T-helper 2 cell treated with Interferon-gamma antibody and Interleukin-4, amounts not matched to agents 100 ng/mL and 5 ng/mL, for 36 hours (primary cell): ENCODE measurements around the gene HM13. TPM values are rescaled to one million over a fixed set of nuclear protein-coding genes. Genes with fewer than 3 reads are reported as not detected.
"Not testable (repeated sequence)": the region's sequence is repeated elsewhere in the genome, so short reads cannot be mapped to it uniquely, and the experiment has no call there.

Experiments
- intact Hi-C: fragments of 100-400 bp; cut with micrococcal nuclease; formaldehyde crosslinking; loops from one replicate; pipeline ENCODE4 v1.15.1; 2023
- total RNA-seq: library from RNA; stranded (reverse); gene quantifications from 2 replicates; pipeline ENCODE4 v1.2.3, GENCODE V29; 2022

Gene HM13, protein sequence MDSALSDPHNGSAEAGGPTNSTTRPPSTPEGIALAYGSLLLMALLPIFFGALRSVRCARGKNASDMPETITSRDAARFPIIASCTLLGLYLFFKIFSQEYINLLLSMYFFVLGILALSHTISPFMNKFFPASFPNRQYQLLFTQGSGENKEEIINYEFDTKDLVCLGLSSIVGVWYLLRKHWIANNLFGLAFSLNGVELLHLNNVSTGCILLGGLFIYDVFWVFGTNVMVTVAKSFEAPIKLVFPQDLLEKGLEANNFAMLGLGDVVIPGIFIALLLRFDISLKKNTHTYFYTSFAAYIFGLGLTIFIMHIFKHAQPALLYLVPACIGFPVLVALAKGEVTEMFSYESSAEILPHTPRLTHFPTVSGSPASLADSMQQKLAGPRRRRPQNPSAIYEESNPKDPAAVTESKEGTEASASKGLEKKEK
- total RNA-seq = 189 and 191 TPM in 2 replicates

DNA sequence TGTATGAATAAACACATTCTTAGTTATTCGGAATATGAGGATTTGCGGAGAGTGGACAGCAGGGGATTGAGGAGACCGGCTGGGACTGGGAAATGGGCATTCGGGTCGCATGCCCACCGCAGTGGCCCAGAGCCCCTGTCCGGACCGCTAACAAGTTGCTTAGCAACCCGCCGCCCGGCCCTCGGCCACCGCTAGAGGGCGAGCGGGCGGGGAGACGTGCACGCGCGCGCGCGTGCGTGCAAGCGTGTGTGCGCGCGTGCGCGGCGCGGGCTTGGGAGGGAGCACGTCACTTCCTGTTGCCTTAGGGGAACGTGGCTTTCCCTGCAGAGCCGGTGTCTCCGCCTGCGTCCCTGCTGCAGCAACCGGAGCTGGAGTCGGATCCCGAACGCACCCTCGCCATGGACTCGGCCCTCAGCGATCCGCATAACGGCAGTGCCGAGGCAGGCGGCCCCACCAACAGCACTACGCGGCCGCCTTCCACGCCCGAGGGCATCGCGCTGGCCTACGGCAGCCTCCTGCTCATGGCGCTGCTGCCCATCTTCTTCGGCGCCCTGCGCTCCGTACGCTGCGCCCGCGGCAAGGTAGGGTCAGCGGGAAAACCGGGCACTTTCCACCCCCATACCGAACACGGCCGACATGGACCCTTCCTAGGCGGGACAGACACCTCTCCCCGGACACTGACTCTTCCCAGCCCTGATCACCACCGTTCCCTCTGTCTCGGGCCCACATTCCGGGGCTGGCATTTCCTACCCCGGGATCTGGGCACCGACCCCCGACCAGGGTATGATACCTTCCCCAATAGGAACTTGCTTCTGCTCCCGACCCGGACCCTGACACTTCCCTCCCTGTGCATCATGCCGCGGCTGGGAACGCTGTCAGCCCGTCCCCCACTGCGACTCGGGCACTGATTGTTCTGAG, at the start of gene HM13:
Gene HM13 (plus strand): TSS at position 289 of the 918 bp plus-strand sequence. CDS start 110 bp downstream, at position 399.
- intact Hi-C loops = loop anchor here (2.0 to 5.0 kb wide), 2 partner anchors 43 to 98 kb away; no protein-coding TSS in a partner anchor

DNA sequence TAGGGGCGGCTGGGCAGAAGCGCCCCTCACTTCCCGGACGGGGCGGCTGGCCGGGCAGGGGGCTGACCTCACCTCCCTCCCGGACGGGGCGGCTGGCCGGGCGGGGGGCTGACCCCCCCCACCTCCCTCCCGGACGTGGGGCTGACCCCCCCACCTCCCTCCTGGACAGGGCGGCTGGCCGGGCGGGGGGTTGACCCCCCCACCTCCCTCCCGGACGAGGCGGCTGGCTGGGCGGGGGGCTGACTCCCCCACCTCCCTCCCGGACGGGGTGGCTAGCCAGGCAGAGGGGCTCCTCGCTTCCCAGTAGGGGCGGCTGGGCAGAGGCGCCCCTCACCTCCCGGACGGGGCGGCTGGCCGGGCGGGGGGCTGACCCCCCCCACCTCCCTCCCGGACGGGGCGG, 43.3 kb upstream of the HM13 start:
- intact Hi-C loops = not testable (repeated sequence)

DNA sequence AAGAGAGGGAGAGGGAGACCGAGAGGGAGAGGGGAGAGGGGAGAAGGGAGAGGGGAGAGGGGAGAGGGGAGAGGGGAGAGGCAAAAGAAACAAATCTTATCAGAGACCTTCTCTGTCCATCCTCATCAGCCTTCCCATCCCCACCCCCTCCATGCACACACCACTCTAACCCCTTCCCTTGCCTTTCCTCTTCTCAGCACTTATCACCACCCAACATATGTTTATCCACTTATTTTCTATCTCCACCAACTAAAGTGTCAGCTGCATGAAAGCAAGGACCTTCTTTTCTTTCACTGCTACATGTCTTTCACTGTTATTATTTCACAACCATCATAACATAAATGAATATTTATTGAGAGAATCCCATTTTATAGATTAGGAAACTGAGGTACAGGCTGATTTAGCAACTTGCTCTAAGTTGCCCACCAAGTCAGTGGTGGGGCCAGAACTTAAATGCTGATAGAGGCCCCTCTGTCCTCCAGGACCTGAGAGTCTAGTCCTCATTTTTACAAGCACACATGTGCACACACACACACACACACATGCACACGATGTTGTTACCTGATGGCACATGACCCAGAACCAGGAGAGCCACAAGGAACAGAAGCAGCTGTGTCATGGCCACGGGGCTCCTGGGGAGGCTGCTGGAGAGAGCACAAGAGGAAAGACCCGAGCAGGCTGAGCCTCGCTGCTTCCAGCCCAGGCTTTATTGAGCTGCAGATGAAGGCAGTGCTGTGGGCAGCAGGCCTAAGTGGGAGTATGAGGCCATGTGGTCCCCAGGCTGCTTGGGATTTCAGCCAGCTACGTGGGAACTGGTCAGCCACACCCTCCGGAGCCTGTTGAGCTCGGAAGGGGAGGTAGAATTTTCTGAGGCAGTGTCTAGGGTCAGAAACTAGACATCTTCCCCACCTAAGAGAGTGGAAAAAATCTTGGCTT, 41.6 kb upstream of the HM13 start:
- intact Hi-C loops = no loop called here

DNA sequence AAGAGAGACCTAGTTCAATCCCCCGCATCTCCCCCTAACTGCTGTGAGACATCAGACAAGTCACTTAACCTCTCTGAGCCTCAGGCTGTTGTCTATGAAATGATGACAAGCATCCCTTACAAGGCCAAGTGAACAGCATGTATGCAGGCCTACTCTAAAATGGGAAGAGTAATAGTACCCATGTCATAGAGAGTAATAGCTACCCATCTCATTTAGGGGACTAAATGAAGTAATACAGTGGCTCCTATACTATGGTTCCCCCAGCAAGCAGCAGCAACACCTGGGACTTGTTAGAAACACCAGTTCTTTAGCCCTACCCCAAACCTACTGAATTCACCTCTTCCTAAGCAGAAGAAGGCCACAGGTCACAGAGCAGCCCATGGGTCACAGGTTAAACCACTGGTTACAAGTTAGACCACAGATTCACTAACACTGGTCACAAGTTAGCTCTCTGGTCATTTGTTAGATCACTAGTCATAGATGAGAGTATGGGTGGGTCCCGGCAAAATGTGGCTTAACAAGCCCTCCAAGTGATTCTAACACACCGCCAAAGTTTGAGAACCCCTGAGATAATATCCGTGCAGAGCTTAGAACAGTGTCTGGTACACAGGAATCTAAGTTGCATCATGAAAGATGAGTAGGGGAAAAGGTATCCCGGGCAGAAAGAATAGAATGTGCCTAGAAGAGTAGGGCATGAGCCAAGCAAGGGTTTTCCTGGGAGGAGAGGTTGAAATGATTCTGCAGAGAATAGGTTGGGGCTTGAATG, 40.7 kb upstream of the HM13 start:
- intact Hi-C loops = no loop called here

DNA sequence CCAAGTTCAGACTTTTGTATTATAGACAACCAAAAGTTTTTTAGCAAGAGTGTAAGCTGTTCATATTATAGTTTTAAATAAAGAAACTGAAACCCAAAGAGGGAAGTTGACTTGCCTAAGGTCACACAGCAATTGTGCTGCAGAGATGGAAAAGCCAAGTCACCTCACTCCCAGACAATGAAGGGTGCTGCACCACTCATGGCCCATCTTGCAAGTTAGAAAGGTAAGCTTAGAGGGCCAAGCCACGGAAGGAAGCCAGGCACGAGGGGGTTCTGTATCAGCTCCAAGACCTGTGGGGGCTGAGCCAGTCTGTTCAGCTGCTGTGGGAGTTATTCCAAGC, 40.2 kb upstream of the HM13 start:
- intact Hi-C loops = no loop called here

DNA sequence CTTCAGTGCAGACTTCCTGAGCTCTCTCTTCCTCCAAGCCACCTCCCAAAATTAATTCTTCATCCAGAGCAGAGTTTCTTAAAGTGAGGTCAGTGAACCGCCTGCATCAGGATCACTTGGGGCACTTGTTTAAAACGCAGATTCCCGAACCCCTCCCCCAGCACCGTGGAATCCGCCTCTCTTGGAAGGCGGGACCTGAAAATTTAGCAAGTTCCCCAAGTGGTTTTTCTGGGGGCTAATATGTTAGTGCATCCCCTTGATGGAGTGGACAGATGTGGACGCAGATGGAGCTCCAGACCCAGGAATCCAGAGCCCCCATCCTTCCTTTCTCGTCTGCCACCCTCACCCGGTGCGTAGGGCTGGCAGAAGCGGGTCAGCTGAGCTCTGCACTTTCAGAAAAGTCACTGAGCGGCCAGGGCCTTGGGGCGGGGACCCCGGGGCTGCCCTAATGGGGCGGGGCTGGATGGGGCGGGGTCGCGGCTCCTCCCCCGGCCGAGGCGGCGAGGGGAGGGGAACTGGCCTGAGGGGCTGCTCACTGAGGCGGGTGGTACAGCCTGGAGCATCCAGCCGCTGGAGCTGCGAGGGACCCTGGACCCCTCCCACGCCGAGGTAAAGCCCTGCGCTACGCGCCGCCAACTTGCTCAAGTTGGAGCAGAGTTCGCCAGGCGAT, 39.3 kb upstream of the HM13 start, which contains the start of the genes DEFB124 and REM1:
Gene DEFB124 (minus strand): TSS at position 370 of the 670 bp plus-strand sequence. CDS start 2,114 bp downstream, outside the sequence.
Gene REM1 (plus strand): TSS at position 531 of the 670 bp plus-strand sequence. CDS start 1,158 bp downstream, outside the sequence.
- intact Hi-C loops = no loop called here

DNA sequence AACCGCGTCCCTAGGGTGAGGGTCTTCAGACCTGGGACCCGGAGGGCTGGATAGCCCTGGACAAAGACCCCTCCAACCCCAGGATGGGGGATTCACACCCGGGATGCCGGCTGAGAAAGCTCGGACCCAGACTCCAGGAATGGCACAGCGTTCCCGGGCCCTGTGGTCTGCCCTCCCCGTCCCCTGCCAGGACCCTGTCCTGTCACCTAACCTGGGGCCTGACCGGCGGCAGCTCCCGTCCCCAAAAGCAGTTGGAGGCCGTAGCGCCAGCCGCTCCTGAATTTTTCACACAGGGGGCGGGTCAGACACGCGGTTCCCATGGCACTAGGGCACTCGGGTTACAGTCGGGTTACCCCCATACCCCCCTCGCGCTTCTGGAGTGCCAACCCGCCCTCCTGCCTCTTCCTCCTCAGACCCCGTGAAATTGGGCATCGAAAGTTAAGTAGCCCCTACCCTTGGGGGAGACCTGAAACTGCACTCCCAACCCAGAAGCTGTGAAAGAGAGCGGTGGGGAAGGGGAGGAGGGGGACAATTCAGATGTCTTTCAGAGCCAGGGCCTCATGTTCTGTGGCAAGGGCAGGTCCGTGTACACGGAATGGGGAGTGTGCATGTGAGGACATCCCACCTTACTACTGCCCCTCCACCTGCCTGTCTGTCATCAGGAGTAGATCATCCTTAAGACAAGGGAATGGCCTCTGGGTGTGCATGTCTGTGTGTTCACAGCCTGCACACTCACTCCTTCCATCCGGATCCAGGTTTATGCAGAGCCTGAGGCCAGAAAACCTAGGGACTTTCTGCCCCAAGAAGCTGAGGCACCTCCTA, 38.6 kb upstream of the HM13 start:
- intact Hi-C loops = no loop called here

DNA sequence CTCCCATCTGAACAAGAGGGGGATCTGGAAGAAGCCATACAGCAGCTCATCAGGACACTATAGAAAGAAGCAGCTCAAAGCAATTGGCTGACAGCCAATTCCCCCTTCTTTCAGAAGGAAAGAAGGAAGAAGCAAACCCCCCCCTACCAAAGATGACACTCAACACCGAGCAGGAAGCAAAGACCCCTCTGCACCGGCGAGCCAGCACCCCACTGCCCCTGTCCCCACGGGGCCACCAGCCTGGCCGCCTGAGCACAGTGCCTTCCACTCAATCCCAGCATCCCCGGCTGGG, 38.0 kb upstream of the HM13 start:
- intact Hi-C loops = no loop called here

DNA sequence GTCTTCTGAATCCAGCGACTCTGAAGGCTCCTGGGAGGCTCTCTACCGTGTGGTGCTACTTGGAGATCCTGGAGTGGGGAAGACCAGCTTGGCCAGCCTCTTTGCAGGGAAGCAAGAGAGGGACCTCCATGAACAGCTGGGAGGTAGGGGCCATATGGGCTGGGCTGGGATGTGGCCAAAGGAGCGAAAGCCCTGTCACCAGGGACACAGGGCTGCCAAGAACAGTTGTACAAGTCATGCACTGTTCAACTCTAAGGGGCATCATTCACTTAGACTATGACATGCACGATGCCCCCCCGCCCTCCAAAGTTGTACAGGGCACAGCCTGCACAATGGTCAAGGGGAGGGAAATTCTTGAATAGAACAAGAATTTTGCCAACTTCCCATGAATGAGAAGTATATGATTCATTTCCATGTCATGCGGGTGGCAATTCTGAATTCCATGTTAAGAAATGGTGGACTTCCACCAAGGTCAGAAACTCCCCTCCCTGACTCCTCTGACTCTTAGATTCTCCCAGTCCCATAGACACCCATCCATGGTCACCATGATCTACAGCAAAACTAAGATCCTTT, 37.5 kb upstream of the HM13 start:
- intact Hi-C loops = no loop called here

DNA sequence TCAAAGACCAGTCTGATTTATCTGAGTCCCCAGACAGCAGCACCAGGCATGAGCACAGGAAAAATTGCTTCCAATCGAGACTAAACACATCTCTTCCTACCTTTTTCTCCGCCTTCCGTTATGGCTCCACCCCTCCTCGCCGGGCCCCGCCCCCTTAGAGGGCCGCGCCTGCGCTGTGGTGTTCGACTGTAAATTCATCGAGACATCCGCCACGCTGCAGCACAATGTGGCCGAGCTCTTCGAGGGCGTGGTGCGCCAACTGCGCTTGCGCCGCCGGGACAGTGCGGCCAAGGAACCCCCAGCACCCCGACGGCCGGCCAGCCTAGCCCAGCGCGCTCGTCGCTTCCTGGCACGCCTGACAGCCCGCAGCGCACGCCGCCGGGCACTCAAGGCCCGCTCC, 30.2 kb upstream of the HM13 start:
- intact Hi-C loops = no loop called here

DNA sequence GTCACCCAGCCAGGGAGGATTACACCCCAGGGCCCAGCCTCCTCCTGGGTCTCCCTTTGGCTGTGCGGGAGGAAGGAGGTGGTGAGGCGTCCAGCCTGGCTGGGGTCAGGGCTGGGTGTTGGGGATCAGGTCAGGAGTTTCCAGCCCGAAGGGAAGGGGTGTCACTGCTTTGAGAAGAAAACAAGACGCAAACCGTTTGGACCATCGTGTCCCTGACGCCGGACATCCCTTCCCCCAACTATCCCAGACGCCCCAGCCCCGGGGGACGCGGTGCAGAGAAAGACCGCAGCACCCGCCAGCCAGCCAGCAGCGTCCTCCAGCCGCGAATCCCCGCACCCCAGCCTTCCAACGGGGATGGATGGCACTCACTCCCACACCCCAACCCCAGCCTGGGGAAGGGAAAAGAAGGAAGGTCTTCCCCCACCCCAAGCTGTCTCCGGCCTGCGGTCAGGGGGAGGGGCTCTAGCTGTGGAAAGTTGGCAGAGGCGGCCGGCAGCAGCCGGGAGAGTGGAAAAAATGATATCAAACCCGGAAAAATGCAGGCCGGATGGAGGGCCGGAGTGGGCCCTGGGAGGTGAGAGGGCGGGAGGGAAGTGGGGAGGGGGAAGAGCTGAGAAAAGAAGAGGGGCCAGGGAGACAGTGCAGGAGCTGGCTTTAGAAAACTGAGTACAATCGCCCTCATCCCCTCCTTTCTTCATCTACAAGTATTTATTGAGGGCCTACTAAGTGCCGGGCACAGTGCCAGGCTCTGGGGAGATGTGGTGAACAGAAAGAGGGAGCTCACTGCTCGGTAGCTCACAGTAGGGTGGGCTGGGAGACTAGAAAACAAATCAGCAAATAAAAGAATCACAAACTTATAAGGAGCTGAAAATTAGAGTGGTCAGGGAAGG, 28.5 kb upstream of the HM13 start:
- intact Hi-C loops = no loop called here

DNA sequence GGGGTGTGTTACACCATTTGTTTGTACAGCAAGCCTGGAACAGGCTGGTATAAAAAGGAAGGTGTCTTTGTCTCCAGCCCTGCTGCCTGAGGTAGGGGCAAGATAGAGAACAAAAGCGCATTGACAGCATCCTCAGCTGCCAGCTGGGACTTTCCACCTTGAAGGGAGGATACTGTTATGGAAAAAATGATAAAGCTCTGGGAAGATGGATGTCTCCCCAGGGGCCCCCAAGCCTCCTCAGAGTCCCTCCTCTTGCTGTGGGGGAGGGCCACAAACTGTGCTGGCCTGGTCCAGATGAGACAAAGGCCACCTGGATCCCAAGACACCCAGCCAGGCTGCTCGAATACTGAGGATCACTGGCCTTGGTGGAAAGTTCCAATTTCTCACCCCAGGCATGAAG, 26.1 kb upstream of the HM13 start:
- intact Hi-C loops = no loop called here

DNA sequence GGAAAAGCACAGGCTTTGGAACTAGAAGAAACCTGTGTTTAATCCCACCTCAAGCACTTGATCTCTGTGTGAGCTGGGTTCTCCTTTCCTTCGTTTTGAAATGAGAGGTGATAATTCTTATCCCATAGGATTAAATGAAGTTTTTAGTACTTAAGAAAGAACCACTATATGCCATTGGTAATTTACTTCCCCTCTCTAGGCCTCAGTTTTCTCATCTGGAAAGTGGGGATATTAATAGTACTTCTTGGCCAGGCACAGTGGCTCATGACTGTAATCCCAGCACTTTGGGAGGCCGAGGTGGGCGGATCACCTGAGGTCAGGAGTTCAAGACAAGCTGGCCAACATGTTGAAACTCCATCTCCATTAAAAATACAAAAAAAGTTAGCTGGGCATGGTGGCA, 25.1 kb upstream of the HM13 start:
- intact Hi-C loops = no loop called here

DNA sequence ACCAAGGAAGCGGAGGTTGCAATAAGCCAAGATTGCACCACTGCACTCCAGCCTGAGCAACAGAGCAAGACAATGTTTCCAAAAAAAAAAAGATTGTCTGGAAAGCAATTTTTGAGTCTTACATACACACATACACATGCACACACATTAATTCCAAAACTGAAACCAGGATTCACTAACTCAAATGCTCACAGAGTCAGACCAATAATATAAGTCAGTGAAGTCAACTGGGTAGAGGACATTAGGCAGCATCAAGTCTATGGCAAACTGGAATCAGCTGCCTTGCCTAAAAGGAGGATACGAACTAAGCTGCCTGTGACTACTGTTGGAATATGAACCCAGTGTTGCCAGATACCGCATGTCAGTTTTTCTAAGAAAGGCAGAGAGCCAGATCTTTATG, 23.5 kb upstream of the HM13 start:
- intact Hi-C loops = no loop called here

DNA sequence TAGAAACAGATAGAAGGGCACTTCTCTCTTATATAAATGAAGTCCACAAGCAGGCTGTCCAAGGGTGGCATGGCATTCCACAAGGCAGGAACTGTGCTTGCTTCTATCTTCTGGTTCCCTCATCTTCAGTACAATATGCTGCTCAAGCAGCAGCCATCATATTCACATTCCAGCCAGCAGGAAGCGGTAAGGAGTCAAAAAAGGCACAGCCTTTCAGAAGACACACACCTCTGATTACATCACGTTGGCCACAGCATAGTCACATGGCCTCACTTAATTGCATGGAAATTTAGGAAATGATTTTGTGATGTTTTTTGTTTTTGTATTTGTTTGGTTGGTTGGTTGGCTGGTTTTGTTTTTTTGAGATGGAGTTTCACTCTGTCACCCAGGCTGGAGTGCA, 20.1 kb upstream of the HM13 start:
- intact Hi-C loops = no loop called here

DNA sequence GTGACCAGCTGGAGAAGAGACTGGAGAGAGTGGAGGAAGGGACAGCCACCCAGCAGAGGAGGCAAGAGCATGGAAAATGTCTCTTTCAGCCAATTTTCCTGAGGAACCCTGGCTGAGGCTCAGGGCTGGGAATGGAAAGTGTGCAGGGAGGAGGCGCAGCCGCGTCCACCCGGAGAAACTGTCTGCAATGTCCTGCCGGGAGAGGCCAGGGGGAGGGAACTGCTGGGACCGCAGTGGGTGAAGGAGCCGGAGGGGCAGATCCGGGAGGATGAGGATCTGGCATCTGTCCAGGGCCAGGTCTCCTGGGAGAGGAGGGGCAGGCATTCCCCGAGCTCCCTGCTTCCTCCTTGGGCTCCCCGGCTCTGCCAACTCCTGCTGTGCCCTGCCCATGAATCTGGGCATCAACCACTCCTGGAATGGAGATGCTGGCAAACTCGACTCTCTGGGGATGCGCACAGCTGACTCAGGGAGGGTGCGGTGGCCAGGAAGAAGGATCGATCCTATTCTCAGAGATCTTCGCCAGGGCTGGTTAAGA, 17.4 kb upstream of the HM13 start:
- intact Hi-C loops = no loop called here

DNA sequence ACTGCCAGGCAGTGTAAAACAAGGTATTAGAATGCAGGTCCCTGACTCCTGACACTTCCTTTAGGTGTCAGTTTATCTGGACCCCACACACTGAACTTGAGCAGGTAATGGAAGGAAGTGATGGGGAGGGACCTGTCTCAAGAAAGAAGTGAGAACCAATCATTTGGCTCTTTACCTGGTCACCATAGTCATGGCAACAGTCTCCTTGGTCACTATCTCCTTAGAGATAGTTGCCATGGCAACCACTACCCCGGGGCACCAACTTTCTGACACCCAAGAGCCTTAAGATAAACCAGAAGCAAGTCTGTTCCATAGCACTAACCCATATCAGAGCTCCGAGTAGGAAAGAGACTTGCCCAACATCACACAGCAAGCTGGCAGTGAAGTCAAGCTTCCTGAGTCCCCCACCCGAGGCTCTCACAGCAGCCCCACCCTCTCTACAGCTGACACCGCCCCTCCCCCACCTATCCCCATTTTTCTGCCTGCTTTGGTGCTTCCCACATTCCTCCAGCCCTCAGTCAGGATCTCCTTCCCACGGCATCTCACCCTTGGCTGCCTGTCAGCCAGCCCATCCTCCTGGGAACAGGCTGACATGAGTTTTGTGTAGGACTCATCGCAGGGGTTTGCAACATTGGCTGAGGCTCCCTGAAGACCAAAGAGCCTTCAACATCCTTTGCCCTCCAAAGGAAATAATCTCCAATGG, 16.3 kb upstream of the HM13 start:
- intact Hi-C loops = no loop called here
